H1 (cell line): ENCODE data around the gene IWS1. TPM values are rescaled to one million over a fixed set of nuclear protein-coding genes. Genes with fewer than 3 reads are reported as not detected.

Experiments
- CTCF ChIA-PET: fragments of 300-600 bp; sonication (Branson Sonifier 250); formaldehyde crosslinking; loops from one replicate; lab custom pipeline; 2021; ENCODE audit not compliant: partially characterized antibody; lab: Charles Lee
- POLR2A ChIA-PET: fragments of 300-600 bp; sonication (Branson Sonifier 250); formaldehyde crosslinking; loops from one replicate; lab custom pipeline; 2021; ENCODE audit warnings: inconsistent platforms; ENCODE audit not compliant: partially characterized antibody; lab: Charles Lee
- DNase-seq, 2 experiments: peaks; one replicate each; pipeline versions ENCODE4 v3.0.0 to v3.0.0-alpha.2; 2010 to 2022; ENCODE audit warnings: low spot score in 2 of 2, low read depth in 1 of 2, mixed read lengths in 1 of 2
- FAIRE-seq: peaks from 2 replicates; lab custom pipeline; 2011; peaks lifted over from hg19 to GRCh38; lab: Jason Lieb, UNC
- H2AFZ ChIP-seq: 2 replicates; pipeline ENCODE4 v1.8.1; 2012; ENCODE audit warnings: low read length, inconsistent platforms
- H2AK5ac ChIP-seq: 2 replicates; pipeline ENCODE4 v1.6.1; 2013; ENCODE audit warnings: low read depth, low read length
- H2BK120ac ChIP-seq: replicated peaks from 2 replicates; pipeline ENCODE3; 2013; ENCODE audit warnings: low read depth, low read length, inconsistent platforms
- H2BK12ac ChIP-seq: 2 replicates; pipeline ENCODE4 v1.6.1; 2013; ENCODE audit warnings: low read depth, low read length
- H2BK15ac ChIP-seq: 2 replicates; pipeline ENCODE4 v1.6.1; 2013; ENCODE audit warnings: low read length
- H2BK20ac ChIP-seq: 2 replicates; pipeline ENCODE4 v1.6.1; 2013; ENCODE audit warnings: low read length
- H2BK5ac ChIP-seq: 2 replicates; pipeline ENCODE4 v1.6.1; 2013; ENCODE audit warnings: low read depth, low read length
- H3K14ac ChIP-seq: 2 replicates; pipeline ENCODE4 v1.6.1; 2013; ENCODE audit warnings: inconsistent platforms; ENCODE audit not compliant: insufficient read length
- H3K18ac ChIP-seq: 2 replicates; pipeline ENCODE4 v1.6.1; 2013; ENCODE audit warnings: low read length; ENCODE audit errors: extremely low read depth
- H3K23ac ChIP-seq: 2 replicates; pipeline ENCODE4 v1.6.1; 2013; ENCODE audit warnings: inconsistent platforms; ENCODE audit not compliant: insufficient read length
- H3K23me2 ChIP-seq: 2 replicates; pipeline ENCODE4 v1.6.1; 2013; ENCODE audit warnings: low read depth, low read length
- H3K27ac ChIP-seq: 2 replicates; pipeline ENCODE4 v1.6.1; 2011; ENCODE audit warnings: low read depth, low read length, inconsistent platforms
- H3K27me3 ChIP-seq, 4 experiments: replicated peaks in 1 of 4; 1 replicate in 1 of 4; 2 replicates in 3 of 4; pipeline versions ENCODE4 v1.6.1 to v1.8.1; 2011 to 2013; ENCODE audit warnings: low read length in 3 of 4, mild to moderate bottlenecking in 3 of 4, inconsistent platforms in 2 of 4, mixed read lengths in 2 of 4, moderate library complexity in 1 of 4; ENCODE audit not compliant: control insufficient read depth in 3 of 4, insufficient read depth in 3 of 4; ENCODE audit errors: extremely low read depth in 1 of 4
- H3K36me3 ChIP-seq, 4 experiments: 2 replicates each; pipeline versions ENCODE4 v1.6.1 to v1.8.1; 2011 to 2013; ENCODE audit warnings: mild to moderate bottlenecking in 4 of 4, low read length in 3 of 4, moderate library complexity in 2 of 4, control low read depth in 1 of 4, inconsistent platforms in 1 of 4; ENCODE audit not compliant: insufficient read depth in 4 of 4, control insufficient read depth in 2 of 4
- H3K4ac ChIP-seq: replicated peaks from 2 replicates; pipeline ENCODE3; 2013; ENCODE audit warnings: low read length, low read depth, mixed read lengths, inconsistent platforms; ENCODE audit not compliant: insufficient read length
- H3K4me1 ChIP-seq, 4 experiments: replicated peaks in 1 of 4; 1 replicate in 1 of 4; 2 replicates in 3 of 4; pipeline versions ENCODE4 v1.6.1 to v1.8.1; 2011 to 2013; ENCODE audit warnings: low read length in 3 of 4, inconsistent platforms in 2 of 4, mixed read lengths in 1 of 4; ENCODE audit not compliant: insufficient read depth in 4 of 4, control insufficient read depth in 3 of 4
- H3K4me2 ChIP-seq, 2 experiments: 2 replicates each; pipeline versions ENCODE4 v1.6.1 to v1.8.1; 2011 to 2013; ENCODE audit warnings: low read depth in 2 of 2, low read length in 2 of 2, control low read depth in 1 of 2, inconsistent platforms in 1 of 2, mild to moderate bottlenecking in 1 of 2; ENCODE audit not compliant: insufficient read depth in 1 of 2
- H3K4me3 ChIP-seq, 4 experiments: fragments of 200-600, 300-600 bp in 1 of 4; sonication (generic), shearing (Covaris generic), sonication (Bioruptor Twin) in 1 of 4; 2 replicates each; pipeline versions ENCODE4 v1.5.1 to v1.8.1; 2011 to 2016; ENCODE audit warnings: low read length in 4 of 4, low read depth in 3 of 4, control low read depth in 2 of 4, inconsistent platforms in 2 of 4, mild to moderate bottlenecking in 2 of 4, mixed read lengths in 1 of 4, moderate library complexity in 1 of 4; ENCODE audit not compliant: insufficient read depth in 2 of 4; ENCODE audit errors: extremely low read depth in 1 of 4
- H3K56ac ChIP-seq: replicated peaks from 2 replicates; pipeline ENCODE3; 2013; ENCODE audit warnings: low read depth, mild to moderate bottlenecking, mixed read lengths, low read length, inconsistent platforms; ENCODE audit not compliant: insufficient read length
- H3K79me1 ChIP-seq: 2 replicates; pipeline ENCODE4 v1.6.1; 2013; ENCODE audit warnings: low read depth, low read length, control low read depth
- H3K79me2 ChIP-seq, 2 experiments: 2 replicates each; pipeline versions ENCODE4 v1.6.1 to v1.8.1; 2012 to 2013; ENCODE audit warnings: low read length in 2 of 2, mild to moderate bottlenecking in 2 of 2, inconsistent platforms in 1 of 2; ENCODE audit not compliant: insufficient read depth in 2 of 2, control insufficient read depth in 1 of 2
- H3K9ac ChIP-seq, 4 experiments: replicated peaks in 1 of 4; 1 replicate in 1 of 4; 2 replicates in 3 of 4; pipeline versions ENCODE4 v1.6.1 to v1.8.1; 2011 to 2013; ENCODE audit warnings: low read depth in 3 of 4, low read length in 3 of 4, control low read depth in 2 of 4, mild to moderate bottlenecking in 2 of 4, moderate library complexity in 2 of 4, inconsistent platforms in 1 of 4; ENCODE audit errors: extremely low read depth in 1 of 4
- H3K9me3 ChIP-seq, 2 experiments: 2 replicates each; pipeline versions ENCODE4 v1.6.1 to v1.8.1; 2012 to 2013; ENCODE audit warnings: mild to moderate bottlenecking in 2 of 2, moderate library complexity in 2 of 2, control low read depth in 1 of 2, inconsistent platforms in 1 of 2, low read depth in 1 of 2, low read length in 1 of 2, mixed read lengths in 1 of 2; ENCODE audit not compliant: insufficient read depth in 2 of 2
- H4K20me1 ChIP-seq, 2 experiments: replicated peaks in 1 of 2; 2 replicates each; pipeline versions ENCODE3 to v1.8.1; 2011 to 2013; ENCODE audit warnings: inconsistent platforms in 2 of 2, low read length in 2 of 2, mild to moderate bottlenecking in 1 of 2; ENCODE audit not compliant: insufficient read depth in 2 of 2, control insufficient read depth in 1 of 2
- H4K5ac ChIP-seq: 2 replicates; pipeline ENCODE4 v1.6.1; 2013; ENCODE audit warnings: low read length, low read depth, mixed read lengths, inconsistent platforms; ENCODE audit not compliant: insufficient read length
- H4K8ac ChIP-seq: 2 replicates; pipeline ENCODE4 v1.8.0; 2013; ENCODE audit warnings: mild to moderate bottlenecking, moderate library complexity, low read length, inconsistent platforms; ENCODE audit not compliant: insufficient read depth; ENCODE audit errors: extremely low read depth
- H4K91ac ChIP-seq: replicated peaks from 2 replicates; pipeline ENCODE3; 2013; ENCODE audit warnings: low read length, mixed read lengths, inconsistent platforms; ENCODE audit not compliant: insufficient read length
- ASH2L ChIP-seq: fragments of 200-600, 300-600 bp; sonication (generic); IDR thresholded peaks from one replicate; pipeline ENCODE4 v1.7.1; 2017; ENCODE audit warnings: low read length
- CREB1 ChIP-seq: IDR thresholded peaks from 2 replicates; pipeline ENCODE4 v1.6.1; 2012; ENCODE audit warnings: inconsistent platforms
- EP300 ChIP-seq, 2 experiments: IDR thresholded peaks; 1 replicate in 1 of 2; 2 replicates in 1 of 2; pipeline ENCODE4 v1.6.1; 2011 to 2012; ENCODE audit warnings: low read depth in 2 of 2, low read length in 2 of 2, mild to moderate bottlenecking in 2 of 2, borderline replicate concordance in 1 of 2, inconsistent platforms in 1 of 2, moderate library complexity in 1 of 2
- POLR2AphosphoS5 ChIP-seq: IDR thresholded peaks from 2 replicates; pipeline ENCODE4 v1.6.1; 2011; ENCODE audit warnings: low read depth, low read length
- SRF ChIP-seq: IDR thresholded peaks from 2 replicates; pipeline ENCODE4 v1.6.1; 2011; ENCODE audit warnings: mild to moderate bottlenecking, low read depth, low read length, moderate library complexity
- TBP ChIP-seq: IDR thresholded peaks from 2 replicates; pipeline ENCODE4 v1.6.1; 2011; ENCODE audit warnings: low read depth, low read length, improper control_type of control experiment
- WGBS, 2 experiments: shearing (Covaris generic) in 1 of 2; methylation state at CpG; one replicate each; pipeline versions ENCODE4 v1.1.6 to v1.1.7; 2013 to 2015; ENCODE audit warnings: low lambda C conversion rate in 2 of 2, mixed read lengths in 2 of 2, inconsistent platforms in 1 of 2, low coverage in 1 of 2, missing lambda C conversion rate in 1 of 2; ENCODE audit not compliant: insufficient replicate concordance in 2 of 2, insufficient coverage in 1 of 2, insufficient read length in 1 of 2; ENCODE audit errors: extremely low coverage in 1 of 2, missing lambda C conversion rate in 1 of 2; 5-methylcytosine and 5-hydroxymethylcytosine counted together
- polyA plus RNA-seq, 7 experiments: library from polyadenylated mRNA; depleted of rRNA in 3 of 7; stranded (reverse) in 5 of 7; unstranded in 2 of 7; fragments of >200 nt in 5 of 7; fragments of 200-250 nt in 2 of 7; gene quantifications; 1 replicate in 5 of 7; 2 replicates in 1 of 7; 4 replicates in 1 of 7; pipeline versions ENCODE4 v1.2.1 to v1.2.3, GENCODE V29; 2011 to 2013; ENCODE audit warnings: missing spikeins in 2 of 7, mixed read lengths in 2 of 7
- total RNA-seq: library from RNA; stranded (reverse); fragmentation: NEBNext Ultra II Directional; extraction: Animal tissue kit (Norgen Biotek cat#: 25700); gene quantifications from 2 replicates; pipeline ENCODE4 v1.2.1, GENCODE V29; 2021

The IWS1 gene
- total and polyA plus RNA-seq, 2 of the 8 experiments (the other 6 are each of a cell fraction or from before 2014, with no cell fraction given), result 18.4 to 64.8 TPM

DNA sequence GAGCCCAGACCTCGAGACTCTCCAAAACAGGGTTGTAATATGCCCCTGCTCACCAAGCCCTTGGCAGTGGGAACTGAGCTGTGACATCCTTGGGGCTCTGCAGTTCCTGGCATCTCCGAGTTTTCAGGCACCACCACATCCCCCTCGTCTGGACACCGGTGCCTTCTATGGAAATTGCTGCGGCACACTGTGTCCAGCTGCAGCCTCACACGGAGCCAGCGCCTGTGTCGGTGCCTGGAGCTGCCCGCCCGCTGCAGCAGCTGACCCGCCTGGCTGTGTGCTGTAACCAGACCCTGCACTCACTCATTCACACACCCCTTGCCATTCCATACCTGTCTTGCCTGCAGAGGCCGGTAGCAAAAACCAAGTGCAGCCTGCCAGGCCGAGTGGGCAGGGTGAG is 11.8 kb downstream of the IWS1 start:
- TF ChIP-seq CREB1, result no peak
- TF ChIP-seq ASH2L, result no peak
- TF ChIP-seq EP300 (IDR thresholded peaks at IDR 0.05; ENCODE audit: borderline replicate concordance in 1 of 2, low read depth in 2 of 2, low read length in 2 of 2), result no peak
- TF ChIP-seq POLR2AphosphoS5, result 0 out of 2 replicates have a peak, but pooled peaks have one; percentile 33
- TF ChIP-seq SRF, result no peak
- TF ChIP-seq TBP, result no peak
- no peak overlapping the region for H4K91ac ChIP-seq
- no peak overlapping the region for H3K18ac ChIP-seq
- FAIRE-seq (no peak), DNase-seq (no peak)
- no peak overlapping the region for H4K8ac ChIP-seq
- no peak overlapping the region for H2BK20ac ChIP-seq
- H3K4me1 ChIP-seq, result peaks cover 7 to 12% (median 8%) of the 10 kb centered on the region in 4 experiments; a peak in 6 of 7 replicates
- WGBS, 2 experiments, result 91% methylated on average over 13 of the region's 13 CpGs; no CpG with 5 or more reads in 1 of the 2 experiments
- no peak overlapping the region for H2BK120ac ChIP-seq
- no peak overlapping the region for H3K56ac ChIP-seq
- H3K27me3 ChIP-seq, result no peaks in the 10 kb centered on the region
- peaks cover 28 to 100% of the 10 kb centered on the region in 2 experiments for H3K79me2 ChIP-seq
- 0 out of 2 replicates have a peak overlapping the region, but pooled peaks have one; percentile 29 for H2BK5ac ChIP-seq
- H3K4me2 ChIP-seq, result no peak overlapping the region; a peak in 1 of 4 replicates
- no peak overlapping the region for H3K27ac ChIP-seq
- no peak overlapping the region for H3K23ac ChIP-seq
- H2BK12ac ChIP-seq, result no peak overlapping the region
- peaks cover 0 to 14% (median 2%) of the 10 kb centered on the region in 4 experiments; a peak in 4 of 8 replicates for H3K36me3 ChIP-seq
- no peak overlapping the region for H2BK15ac ChIP-seq
- no peaks in the 10 kb centered on the region for H3K9me3 ChIP-seq
- H3K4ac ChIP-seq, result no peak overlapping the region
- peaks cover 32 to 34% of the 10 kb centered on the region in 2 experiments for H4K20me1 ChIP-seq
- H2AFZ ChIP-seq, result no peak overlapping the region
- no peaks in the 10 kb centered on the region for H3K23me2 ChIP-seq
- no peak overlapping the region for H3K9ac ChIP-seq
- H3K79me1 ChIP-seq, result 0 out of 2 replicates have a peak, but pooled peaks cover 4% of the 10 kb centered on the region
- H3K14ac ChIP-seq, result no peak overlapping the region
- ChIA-PET CTCF (interaction anchor here (1.2 to 1.4 kb wide), 2 partner anchors 14 to 190 kb away, joined by 4 read pairs; no protein-coding TSS in a partner anchor), POLR2A (interaction anchor here (0.6 to 6.9 kb wide), 5 partner anchors 12 to 237 kb away, joined by 3 to 48 read pairs (median 3); partner anchors contain the start of genes IWS1 and SFT2D3)
- no peak overlapping the region for H3K4me3 ChIP-seq
- H2AK5ac ChIP-seq, result no peak overlapping the region
- H4K5ac ChIP-seq, result no peak overlapping the region
